Measurements from ENCODE around the gene NINL. TPM values are rescaled to one million over a fixed set of nuclear protein-coding genes. Genes with fewer than 3 reads are reported as not detected.
"Not testable (repeated sequence)": the region's sequence is repeated elsewhere in the genome, so short reads cannot be mapped to it uniquely, and the experiment has no call there.

The NINL gene
- total and polyA plus RNA-seq, 4 donors: 13.1 to 50.6 (median 31.2) TPM

DNA sequence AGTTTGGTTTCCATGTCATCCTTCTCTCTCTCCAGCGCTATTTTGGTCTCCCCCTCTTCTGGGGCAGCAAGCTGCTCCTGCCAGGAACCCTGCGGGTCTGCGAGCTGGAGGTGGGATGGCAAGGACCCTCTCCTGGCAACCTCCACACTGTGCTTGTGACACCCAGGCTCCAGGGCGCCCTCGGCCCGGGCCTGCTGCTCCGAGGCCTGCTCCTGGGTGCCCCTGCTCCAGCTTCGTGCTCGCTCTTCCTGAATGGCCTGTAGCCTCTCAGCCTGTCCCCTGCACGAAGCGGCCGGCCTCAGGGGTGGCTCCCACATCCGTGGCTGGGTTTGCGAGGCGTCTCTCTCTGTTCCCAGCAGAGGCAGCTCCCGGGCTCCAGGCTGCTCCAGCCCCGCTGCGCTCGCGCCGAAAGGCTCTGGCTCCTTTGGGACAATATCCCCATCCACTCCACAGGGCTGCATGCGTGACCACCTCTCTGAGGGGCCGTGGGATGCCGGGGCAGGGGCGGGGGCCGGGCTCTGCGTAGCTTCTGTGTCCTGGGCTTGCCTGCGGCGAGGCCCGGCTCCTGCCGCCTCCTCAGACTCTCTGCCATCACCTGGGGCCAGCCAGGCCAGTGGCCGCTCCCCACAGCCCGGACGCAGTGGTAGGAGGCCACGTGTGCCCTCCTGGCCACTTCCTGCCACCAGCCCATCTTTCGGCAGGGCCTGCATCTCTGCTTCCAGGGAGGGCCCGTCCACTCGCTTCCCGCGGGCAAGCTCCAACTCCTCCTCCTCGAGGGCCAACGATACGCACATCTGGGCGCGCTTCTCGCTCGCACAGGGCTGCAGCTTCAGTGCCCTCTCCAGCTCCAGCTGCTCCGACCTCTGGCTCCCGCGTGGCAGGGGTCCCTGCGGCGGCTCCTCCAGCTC, 109.0 kb downstream of the NINL start:
- Histone ChIP-seq H3K27me3 (ENCODE audit: control insufficient read depth, insufficient read depth, low read length) (no peaks in the 10 kb centered on the region), H3K4me1 (ENCODE audit: control insufficient read depth, insufficient read depth, low read length) (no peaks in the 10 kb centered on the region), H3K9me3 (ENCODE audit: control insufficient read depth, insufficient read depth, low read length) (no peaks in the 10 kb centered on the region), H3K27ac (ENCODE audit: low read depth, low read length) (no peak overlapping the region), H3K36me3 (ENCODE audit: control insufficient read depth, insufficient read depth, low read length) (peaks cover 75% of the 10 kb centered on the region), H3K4me3 (ENCODE audit: low read depth, low read length) (no peak overlapping the region)
- no peak for DNase-seq (ENCODE audit: low read depth in 4 of 6, low spot score in 6 of 6)
- WGBS (ENCODE audit: insufficient coverage): 95% methylated on average over 52 of the region's 52 CpGs

DNA sequence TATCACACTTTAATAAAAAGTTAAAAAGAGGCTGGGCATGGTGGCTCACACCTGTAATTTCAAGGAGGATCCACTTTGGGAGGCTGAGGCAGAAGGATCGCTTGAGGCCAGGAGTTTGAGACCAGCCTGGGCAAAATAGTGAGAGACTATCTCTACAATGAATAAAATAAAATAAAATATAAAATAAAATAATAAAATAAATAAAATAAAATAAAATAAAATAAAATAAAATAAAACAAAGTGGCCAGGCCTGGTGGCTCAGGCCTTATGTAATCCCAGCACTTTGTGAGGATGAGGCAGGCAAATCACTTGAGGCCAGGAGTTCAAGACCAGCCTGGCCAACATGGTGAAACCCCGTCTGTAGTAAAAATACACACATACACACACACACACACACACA, 112.0 kb downstream of the NINL start:
- H3K36me3 ChIP-seq (ENCODE audit: control insufficient read depth, insufficient read depth, low read length): peaks cover 63% of the 10 kb centered on the region
- H3K9me3 ChIP-seq (ENCODE audit: control insufficient read depth, insufficient read depth, low read length); DNase-seq (ENCODE audit: low read depth in 4 of 6, low spot score in 6 of 6); H3K4me1 ChIP-seq (ENCODE audit: control insufficient read depth, insufficient read depth, low read length); H3K27ac ChIP-seq (ENCODE audit: low read depth, low read length); H3K4me3 ChIP-seq (ENCODE audit: low read depth, low read length); H3K27me3 ChIP-seq (ENCODE audit: control insufficient read depth, insufficient read depth, low read length): not testable (repeated sequence)
- no CpG with 5 or more reads among the region's 2 CpGs for WGBS (ENCODE audit: insufficient coverage)

DNA sequence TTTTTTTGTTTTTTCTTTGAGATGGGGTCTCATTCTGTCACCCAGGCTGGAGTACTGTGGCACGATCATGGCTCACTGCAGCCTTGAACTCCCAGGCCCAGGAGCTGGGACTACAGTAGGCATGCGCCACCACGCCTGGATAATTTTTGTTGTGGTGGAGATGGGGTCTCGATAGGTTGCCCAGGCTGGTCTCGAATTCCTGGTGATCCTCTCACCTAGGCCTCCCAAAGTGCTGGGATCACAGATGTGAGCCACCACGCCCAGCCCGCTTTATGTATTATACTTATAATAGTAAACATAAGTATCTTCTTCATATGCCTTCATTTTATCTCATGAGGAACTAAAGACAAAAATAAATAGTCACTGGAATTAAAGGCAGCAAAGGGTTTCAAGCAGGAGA, 114.3 kb downstream of the NINL start:
- no peak for DNase-seq (ENCODE audit: low read depth in 4 of 6, low spot score in 6 of 6)
- Histone ChIP-seq H3K27me3 (ENCODE audit: control insufficient read depth, insufficient read depth, low read length) (no peaks in the 10 kb centered on the region), H3K4me3 (ENCODE audit: low read depth, low read length) (no peak overlapping the region), H3K4me1 (ENCODE audit: control insufficient read depth, insufficient read depth, low read length) (no peaks in the 10 kb centered on the region), H3K27ac (ENCODE audit: low read depth, low read length) (no peak overlapping the region), H3K36me3 (ENCODE audit: control insufficient read depth, insufficient read depth, low read length) (peaks cover 56% of the 10 kb centered on the region), H3K9me3 (ENCODE audit: control insufficient read depth, insufficient read depth, low read length) (no peaks in the 10 kb centered on the region)
- 94% methylated on average over 2 of the region's 7 CpGs for WGBS (ENCODE audit: insufficient coverage)

DNA sequence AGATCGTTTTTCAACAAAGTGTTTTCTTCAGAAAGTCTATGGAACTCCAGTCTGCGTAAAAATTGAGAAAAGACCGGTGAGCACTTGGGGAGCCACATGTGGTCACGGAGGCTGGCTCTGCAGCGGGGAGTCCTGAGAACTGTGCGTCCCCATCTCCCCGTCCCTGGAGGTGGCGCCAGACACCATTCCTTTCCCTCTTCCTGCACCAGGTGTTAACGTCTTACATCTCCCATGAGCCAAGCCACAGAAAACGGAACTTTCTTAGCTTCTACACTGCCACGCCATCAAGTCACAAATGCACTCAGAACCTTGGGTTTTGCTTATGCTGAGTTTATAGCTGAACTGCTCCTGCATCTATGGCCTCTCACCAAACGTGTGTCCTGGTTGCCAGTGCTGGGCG, 115.3 kb downstream of the NINL start:
- H3K9me3 ChIP-seq (ENCODE audit: control insufficient read depth, insufficient read depth, low read length): no peaks in the 10 kb centered on the region
- H3K4me1 ChIP-seq (ENCODE audit: control insufficient read depth, insufficient read depth, low read length): no peaks in the 10 kb centered on the region
- WGBS (ENCODE audit: insufficient coverage): 72% methylated on average over 12 of the region's 13 CpGs
- no peak overlapping the region for H3K4me3 ChIP-seq (ENCODE audit: low read depth, low read length)
- H3K27me3 ChIP-seq (ENCODE audit: control insufficient read depth, insufficient read depth, low read length): no peaks in the 10 kb centered on the region
- no peak overlapping the region for H3K27ac ChIP-seq (ENCODE audit: low read depth, low read length)
- peaks cover 56% of the 10 kb centered on the region for H3K36me3 ChIP-seq (ENCODE audit: control insufficient read depth, insufficient read depth, low read length)
- DNase-seq (ENCODE audit: low read depth in 4 of 6, low spot score in 6 of 6): peak in 3 of 6 donors; percentile 7 to 53 (median 51)

DNA sequence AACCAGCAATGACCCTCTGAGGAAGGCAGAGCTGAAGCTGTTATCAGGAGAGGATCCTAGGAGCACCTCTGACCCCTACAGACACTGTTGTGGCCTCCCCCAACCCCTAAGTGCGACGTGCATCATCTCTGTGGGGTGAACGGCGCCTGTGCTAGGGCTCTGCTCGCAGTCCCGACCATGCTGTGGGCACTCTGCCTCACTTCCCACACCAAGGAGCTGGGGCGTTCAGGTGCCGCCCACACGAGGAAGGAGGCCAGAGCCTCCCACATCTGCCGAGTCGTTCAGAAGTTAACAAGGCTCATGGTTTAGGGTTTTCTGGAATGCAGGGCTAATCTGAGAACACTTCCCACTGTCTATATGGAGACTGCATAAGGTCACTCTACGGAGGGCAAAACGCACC, 115.8 kb downstream of the NINL start:
- H3K36me3 ChIP-seq (ENCODE audit: control insufficient read depth, insufficient read depth, low read length): peaks cover 58% of the 10 kb centered on the region
- H3K27ac ChIP-seq (ENCODE audit: low read depth, low read length): no peak overlapping the region
- whole genome bisulfite sequencing (ENCODE audit: insufficient coverage): 92% methylated on average over 13 of the region's 13 CpGs
- no peaks in the 10 kb centered on the region for H3K9me3 ChIP-seq (ENCODE audit: control insufficient read depth, insufficient read depth, low read length)
- H3K27me3 ChIP-seq (ENCODE audit: control insufficient read depth, insufficient read depth, low read length): no peaks in the 10 kb centered on the region
- DNase-seq (ENCODE audit: low read depth in 4 of 6, low spot score in 6 of 6): no peak
- H3K4me3 ChIP-seq (ENCODE audit: low read depth, low read length): no peak overlapping the region
- H3K4me1 ChIP-seq (ENCODE audit: control insufficient read depth, insufficient read depth, low read length): no peaks in the 10 kb centered on the region

DNA sequence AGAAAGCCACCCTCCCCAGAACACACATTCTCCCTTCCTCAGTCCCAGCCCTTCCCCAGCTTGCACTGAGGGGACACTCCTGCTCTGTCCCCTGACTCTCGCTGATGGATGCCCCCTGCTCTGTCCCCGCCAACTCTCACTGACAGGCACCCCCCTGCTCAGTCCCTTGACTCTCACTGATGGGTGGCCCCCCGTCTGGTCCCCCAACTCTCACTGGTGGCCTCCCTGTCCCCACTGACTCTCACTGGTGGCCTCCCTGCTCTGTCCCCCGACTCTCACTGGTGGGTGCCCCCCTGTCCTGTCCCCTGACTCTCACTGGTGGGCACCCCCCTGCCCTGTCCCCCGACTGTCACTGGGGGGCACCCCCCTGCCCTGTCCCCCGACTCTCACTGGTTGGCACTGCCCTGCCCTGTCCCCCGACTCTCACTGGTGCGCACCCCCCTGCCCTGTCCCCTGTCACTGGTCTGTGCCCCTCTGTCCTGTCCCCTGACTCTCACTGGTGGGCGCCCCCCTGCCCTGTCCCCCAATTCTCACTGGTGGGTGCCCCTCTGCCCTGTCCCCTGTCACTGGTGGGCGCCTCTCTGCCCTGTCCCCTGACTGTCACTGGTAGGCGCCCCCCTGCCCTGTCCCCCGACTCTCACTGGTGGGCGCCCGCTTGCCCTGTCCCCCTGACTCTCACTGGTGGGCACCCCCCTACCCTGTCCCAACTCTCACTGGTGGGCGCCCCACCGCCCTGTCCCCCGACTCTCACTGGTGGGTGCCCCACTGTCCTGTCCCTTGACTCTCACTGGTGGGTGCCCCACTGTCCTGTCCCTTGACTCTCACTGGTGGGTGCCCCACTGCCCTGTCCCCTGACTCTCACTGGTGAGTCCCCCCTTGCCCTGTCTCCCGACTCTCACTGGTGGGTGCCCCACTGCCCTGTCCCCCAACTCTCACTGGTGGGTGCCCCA, 116.9 kb downstream of the NINL start:
- WGBS (ENCODE audit: insufficient coverage): 96% methylated on average over 16 of the region's 18 CpGs
- no peak for DNase-seq (ENCODE audit: low read depth in 4 of 6, low spot score in 6 of 6)
- no peaks in the 10 kb centered on the region for H3K27me3 ChIP-seq (ENCODE audit: control insufficient read depth, insufficient read depth, low read length)
- H3K9me3 ChIP-seq (ENCODE audit: control insufficient read depth, insufficient read depth, low read length): no peaks in the 10 kb centered on the region
- H3K27ac ChIP-seq (ENCODE audit: low read depth, low read length): no peak overlapping the region
- H3K4me1 ChIP-seq (ENCODE audit: control insufficient read depth, insufficient read depth, low read length): no peaks in the 10 kb centered on the region
- peaks cover 60% of the 10 kb centered on the region for H3K36me3 ChIP-seq (ENCODE audit: control insufficient read depth, insufficient read depth, low read length)
- no peak overlapping the region for H3K4me3 ChIP-seq (ENCODE audit: low read depth, low read length)

DNA sequence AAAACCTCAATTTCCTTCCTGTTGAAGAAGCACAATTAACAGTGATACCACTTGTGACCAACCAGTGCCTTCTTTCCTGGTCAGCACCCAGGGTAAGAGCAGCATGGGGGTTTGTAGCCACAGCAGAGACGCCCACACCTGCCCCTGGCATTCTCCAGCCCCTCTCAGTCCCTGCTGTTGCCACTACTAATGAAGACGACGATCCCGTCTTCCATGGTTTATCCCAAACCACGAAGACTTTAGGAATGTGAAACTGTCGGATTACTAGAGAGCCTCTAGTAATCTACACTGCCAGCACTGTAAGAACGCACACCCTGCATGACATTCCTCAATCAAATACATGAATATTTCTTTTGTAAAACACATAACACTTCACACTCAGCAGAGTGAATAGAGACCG, 117.9 kb downstream of the NINL start:
- Histone ChIP-seq H3K4me1 (ENCODE audit: control insufficient read depth, insufficient read depth, low read length) (no peaks in the 10 kb centered on the region), H3K27me3 (ENCODE audit: control insufficient read depth, insufficient read depth, low read length) (no peaks in the 10 kb centered on the region), H3K4me3 (ENCODE audit: low read depth, low read length) (no peak overlapping the region), H3K36me3 (ENCODE audit: control insufficient read depth, insufficient read depth, low read length) (peaks cover 65% of the 10 kb centered on the region), H3K9me3 (ENCODE audit: control insufficient read depth, insufficient read depth, low read length) (no peaks in the 10 kb centered on the region), H3K27ac (ENCODE audit: low read depth, low read length) (no peak overlapping the region)
- 86% methylated on average over 7 of the region's 8 CpGs for WGBS (ENCODE audit: insufficient coverage)
- DNase-seq (ENCODE audit: low read depth in 4 of 6, low spot score in 6 of 6): no peak

DNA sequence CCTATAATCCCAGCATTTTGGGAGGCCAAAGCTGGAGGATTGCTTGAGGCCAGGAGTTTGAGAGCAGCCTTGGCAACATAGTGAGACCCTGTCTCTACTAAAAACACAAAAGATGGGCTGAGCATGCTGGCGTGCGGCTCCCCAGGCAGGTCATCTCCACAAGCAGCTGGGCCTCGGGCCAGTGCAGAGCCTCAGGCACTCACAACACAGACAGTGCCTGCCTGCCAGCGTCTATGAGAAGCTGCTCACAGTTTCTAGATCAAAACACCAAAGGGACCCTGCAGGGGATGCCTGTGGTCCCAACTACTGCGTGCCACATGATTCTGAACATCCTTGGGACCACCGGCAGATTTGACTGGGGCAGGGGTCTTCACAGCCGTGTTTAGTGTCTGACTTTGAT, 118.5 kb downstream of the NINL start:
- 71% methylated on average over 7 of the region's 7 CpGs for WGBS (ENCODE audit: insufficient coverage)
- Histone ChIP-seq H3K4me3 (ENCODE audit: low read depth, low read length) (no peak overlapping the region), H3K4me1 (ENCODE audit: control insufficient read depth, insufficient read depth, low read length) (no peaks in the 10 kb centered on the region), H3K27ac (ENCODE audit: low read depth, low read length) (no peak overlapping the region), H3K36me3 (ENCODE audit: control insufficient read depth, insufficient read depth, low read length) (peaks cover 71% of the 10 kb centered on the region), H3K27me3 (ENCODE audit: control insufficient read depth, insufficient read depth, low read length) (no peaks in the 10 kb centered on the region), H3K9me3 (ENCODE audit: control insufficient read depth, insufficient read depth, low read length) (no peaks in the 10 kb centered on the region)
- DNase-seq (ENCODE audit: low read depth in 4 of 6, low spot score in 6 of 6): no peak

DNA sequence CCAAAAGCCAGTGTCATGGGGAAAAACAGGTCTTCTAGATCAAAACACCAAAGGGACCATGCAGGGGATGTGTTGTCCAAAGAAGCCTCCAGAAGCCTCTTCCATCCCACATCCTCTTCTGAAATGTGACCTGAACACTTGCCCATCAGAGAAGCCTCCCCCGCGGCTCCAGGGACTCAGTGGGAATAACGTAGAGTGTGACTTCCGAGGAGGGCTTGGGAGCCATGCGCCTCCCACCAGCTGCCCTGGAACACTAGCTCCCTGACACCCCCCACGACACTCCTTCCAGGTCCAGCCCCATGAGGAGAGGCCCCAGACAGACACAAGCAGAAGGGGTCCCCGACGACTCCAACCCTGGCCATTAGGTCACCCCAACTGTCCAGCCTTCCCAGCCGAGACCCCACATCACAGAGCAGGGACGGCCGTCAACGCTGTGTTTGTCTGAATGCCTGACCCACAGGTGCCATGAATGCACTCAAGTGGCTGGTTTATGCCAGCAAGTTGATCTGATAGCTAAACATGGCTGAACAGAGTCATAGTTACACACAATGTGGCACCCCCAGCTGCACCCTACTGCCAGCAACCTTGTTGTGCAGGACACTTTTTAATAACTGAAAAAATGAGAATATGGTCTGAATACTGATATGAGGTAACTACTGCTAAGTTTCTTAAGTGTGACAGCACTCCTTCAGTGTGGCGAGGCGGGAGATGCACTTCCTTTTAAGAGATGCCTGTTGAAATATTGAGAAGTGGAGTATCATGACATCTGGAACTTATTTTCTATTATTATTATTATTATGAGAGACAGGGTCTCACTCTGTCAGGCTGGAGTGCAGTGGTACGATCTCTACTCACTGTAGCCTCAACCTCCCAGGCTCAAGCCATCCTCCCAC, 119.8 kb downstream of the NINL start:
- Histone ChIP-seq H3K4me1 (ENCODE audit: control insufficient read depth, insufficient read depth, low read length) (peaks cover 3% of the 10 kb centered on the region), H3K36me3 (ENCODE audit: control insufficient read depth, insufficient read depth, low read length) (peaks cover 85% of the 10 kb centered on the region), H3K27me3 (ENCODE audit: control insufficient read depth, insufficient read depth, low read length) (no peaks in the 10 kb centered on the region), H3K9me3 (ENCODE audit: control insufficient read depth, insufficient read depth, low read length) (no peaks in the 10 kb centered on the region), H3K4me3 (ENCODE audit: low read depth, low read length) (no peak overlapping the region), H3K27ac (ENCODE audit: low read depth, low read length) (no peak overlapping the region)
- WGBS (ENCODE audit: insufficient coverage): 90% methylated on average over 12 of the region's 15 CpGs
- DNase-seq (ENCODE audit: low read depth in 4 of 6, low spot score in 6 of 6): no peak

Measured in spinal cord (tissue), 10 donors.